Activated CD8-positive, alpha-beta memory T cell treated with anti-CD3 and anti-CD28 coated beads, Interleukin-2, amount 50 U/mL, for 48 hours (primary cell): ENCODE results near the gene LSM14A.

ENCODE experiments used
- DNase-seq: peaks from one replicate; pipeline ENCODE4 v3.0.0-alpha.2; 2020

LSM14A gene

DNA sequence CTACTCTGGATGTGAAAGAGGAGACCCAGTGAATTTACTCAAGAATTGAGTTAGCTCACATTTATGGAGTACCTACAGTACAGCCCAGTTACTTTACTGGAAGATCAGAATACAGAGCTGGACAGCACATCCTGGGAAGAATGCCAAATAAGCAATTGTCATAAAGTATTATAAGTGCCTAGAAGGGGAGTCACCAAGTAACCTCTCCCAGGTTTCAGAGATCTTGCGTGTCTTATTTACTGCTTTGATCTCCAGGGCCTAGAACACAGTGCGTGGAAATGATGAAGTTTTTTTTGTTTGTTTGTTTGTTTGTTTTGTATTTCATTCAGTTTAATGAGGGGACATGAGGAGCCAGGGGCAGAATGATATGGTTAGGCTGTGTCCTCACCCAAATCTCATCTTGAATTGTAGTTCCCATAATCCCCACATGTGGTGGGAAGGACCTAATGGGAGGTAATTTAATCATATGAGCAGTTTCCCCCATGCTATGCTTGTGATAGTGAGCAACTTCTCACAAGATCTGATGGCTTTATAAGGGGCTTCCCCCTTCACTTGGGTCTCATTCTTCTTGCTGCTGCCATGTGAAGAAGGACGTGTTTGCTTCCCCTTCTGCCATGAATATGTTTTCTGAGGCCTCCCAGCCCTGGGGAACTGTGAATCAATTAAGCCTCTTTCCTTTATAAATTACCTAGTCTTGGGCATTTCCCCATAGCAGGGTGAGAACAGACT, 87.2 kb downstream of the LSM14A start:
- no peak for DNase-seq

DNA sequence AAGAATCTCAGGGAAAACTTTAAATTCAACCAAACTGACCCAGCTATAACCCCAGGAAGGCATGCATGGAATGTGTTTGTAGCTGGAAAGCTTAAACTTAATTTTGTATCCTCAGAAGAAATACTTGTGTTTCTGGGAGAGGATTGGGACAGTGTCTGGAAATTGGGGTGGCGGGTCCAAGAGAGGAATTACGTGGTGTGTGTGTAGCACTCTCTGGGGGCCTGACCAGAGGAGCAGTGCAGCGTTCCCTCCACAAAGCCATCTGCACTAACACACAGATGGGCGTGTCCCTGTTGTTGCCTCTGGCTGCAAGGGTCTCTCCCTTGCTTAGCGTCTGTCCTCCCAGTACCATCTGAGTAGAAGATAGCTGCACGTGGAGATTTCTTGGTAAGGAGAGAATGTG, 88.5 kb downstream of the LSM14A start:
- DNase-seq, result no peak

DNA sequence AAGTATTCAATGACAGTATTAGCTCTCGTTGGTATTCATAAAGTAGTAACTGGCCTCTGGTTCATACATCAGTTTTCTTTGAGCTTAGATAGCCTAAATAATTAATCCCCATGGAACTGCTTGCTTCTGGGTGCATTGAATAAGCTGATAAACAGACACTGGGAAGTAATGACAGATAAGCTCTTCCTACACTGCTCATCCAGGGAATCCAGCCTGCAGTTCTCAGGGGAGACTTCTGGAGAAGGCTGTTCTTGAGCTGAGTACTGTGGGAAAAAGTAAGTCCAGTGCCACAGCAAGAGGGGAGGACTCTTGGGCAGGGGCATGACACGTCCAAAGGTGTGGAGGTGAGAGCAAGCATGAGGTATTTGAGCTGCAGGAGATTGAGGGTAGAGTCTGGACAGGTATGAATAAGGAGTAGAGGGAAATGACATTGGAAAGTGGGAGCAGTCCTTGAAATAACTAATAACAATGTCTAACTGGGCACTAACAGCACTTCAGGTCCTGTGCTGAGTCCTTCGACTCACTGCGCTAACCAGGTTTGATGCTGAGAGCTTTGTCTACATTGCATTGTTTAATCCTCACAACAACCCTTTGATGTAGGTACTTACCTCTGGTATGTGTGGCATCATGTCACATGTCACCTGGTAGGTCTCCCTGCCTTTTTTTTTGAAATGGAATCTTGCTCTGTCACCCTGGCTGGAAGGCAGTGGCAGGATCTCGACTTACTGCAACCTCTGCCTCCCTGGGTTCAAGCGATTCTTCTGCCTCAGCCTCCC, 89.2 kb downstream of the LSM14A start:
- no peak for DNase-seq

DNA sequence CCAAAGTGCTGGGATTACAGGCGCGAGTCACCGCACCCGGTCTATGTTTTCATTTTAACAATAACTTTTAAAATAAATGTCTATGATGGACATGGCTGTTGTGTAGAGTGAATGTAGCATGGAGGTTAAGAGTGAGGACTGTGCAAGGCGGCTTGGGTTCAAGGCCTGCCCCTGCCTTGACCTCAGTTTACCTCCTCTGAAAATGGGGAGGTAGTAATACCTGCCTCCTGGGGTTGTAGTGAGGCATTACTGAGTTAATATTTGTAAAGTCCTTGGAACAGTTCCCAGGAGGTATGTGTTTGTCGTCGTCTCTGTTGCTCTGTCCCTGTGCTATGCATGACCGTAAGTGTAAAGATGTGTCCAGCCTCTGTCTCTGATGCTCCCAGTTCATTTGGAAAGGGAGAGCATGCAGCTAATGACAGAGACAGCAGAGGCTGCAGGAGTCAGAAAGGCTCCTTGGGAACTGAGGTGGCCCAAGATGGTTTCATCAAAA, 91.5 kb downstream of the LSM14A start:
- DNase-seq, result no peak

DNA sequence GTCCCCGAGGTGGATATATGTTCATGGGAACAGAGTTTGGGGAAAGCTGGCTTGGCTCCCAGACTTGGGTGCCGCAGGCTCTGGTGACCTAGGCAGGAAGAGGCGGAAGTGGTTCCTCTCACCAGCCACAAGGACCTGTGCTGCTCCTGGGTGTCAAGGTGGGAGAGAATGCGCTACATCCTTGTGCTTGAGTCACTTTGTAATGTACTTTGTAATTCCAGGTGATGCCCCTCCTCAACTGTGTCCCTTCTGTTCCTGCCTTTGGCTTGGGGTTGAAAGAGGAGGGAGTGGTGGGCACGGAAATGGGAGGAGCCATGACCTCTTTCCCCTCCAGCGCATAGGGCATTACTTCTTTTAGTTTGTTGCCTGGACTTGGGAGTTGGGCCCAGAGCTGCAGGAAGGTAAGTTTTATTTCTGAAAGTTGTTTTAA, 92.9 kb downstream of the LSM14A start:
- DNase-seq, result no peak

DNA sequence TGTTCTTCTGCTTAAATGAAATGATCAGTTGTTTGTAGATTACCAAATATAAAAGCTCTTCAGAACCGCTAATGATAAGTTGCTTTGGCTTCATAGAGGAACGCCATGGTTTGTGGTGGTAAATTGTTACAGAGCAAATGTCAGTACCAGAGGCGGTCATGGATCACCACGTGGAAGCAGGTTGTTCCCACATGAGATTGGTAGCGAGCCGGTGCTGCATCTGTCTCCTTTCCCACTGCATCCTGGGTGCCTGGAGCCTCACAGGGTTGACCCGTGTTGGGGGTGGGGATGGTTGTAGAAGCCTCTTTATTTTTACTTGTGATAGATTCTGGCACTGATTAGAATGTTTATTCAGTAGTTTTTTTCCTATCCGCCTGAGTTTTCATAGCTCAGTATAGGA, 96.8 kb downstream of the LSM14A start:
- DNase-seq, result no peak

DNA sequence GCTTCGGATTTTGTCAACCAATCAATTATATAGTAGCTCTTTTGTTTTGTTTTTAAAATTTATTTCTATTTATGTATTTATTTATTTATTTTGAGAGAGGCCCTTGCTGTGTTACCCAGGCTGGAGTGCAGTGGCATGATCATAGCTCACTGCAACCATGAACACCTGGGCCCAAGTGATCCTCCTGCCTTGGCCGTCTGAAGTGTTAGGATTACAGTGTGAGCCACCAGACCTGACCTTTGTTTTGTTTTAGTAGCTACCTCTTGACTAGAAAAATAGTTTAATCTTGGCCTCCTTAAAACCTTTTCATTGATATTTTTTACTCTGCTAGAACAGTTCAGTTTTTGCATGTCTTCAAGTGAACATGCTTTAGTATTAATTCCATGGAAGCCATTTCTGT, 97.2 kb downstream of the LSM14A start:
- DNase-seq, result no peak

DNA sequence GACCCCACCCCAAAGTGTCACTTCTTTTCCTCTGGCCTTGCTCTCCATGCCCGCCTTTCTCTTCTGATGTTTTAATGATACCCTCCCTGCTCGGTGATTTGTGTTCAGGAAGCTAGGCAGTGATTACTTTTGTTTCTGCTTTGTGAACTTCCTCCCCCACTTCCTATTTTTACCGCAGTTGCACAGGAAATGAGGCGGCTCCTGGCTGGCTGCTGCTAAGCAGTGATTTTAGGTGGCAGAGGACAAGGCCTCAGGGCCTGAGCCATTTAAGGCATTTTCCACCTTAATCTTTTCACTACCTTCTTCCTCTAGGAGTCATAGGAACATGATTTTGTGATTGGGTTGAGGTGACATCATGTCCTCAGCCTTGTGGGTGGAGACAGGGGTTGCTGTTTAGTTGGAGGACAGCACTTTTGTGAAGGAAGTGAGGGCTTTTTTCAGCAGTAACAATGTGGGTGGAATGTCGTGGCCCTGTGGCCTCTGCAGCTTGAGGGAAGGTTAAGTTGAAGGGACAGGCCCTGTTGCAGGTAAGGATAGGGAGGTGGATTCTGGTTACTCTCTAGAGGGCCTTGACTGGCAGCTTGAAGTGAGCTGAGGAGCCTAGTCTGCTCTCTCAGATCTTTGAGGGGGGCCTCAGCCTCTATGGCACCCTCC, 97.8 kb downstream of the LSM14A start:
- peak; percentile 67 for DNase-seq

DNA sequence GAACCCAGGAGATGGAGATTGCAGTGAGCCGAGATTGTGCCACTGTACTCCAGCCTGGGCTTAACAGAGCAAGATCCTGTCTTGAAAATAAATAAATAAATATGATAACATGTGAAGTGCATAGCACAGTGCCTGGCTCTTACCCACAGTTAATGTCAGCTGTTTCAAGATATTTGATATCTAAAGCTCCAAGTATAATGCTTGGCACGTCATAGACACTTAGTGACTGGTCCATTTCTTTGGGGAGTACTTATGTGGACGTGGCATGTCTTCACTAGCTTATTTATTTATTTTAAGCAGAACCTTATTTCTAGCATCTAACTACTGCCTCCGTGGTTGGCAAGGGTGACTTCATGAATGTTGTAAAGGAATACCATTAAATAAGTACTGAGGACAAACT, 100.8 kb downstream of the LSM14A start:
- DNase-seq, result no peak

DNA sequence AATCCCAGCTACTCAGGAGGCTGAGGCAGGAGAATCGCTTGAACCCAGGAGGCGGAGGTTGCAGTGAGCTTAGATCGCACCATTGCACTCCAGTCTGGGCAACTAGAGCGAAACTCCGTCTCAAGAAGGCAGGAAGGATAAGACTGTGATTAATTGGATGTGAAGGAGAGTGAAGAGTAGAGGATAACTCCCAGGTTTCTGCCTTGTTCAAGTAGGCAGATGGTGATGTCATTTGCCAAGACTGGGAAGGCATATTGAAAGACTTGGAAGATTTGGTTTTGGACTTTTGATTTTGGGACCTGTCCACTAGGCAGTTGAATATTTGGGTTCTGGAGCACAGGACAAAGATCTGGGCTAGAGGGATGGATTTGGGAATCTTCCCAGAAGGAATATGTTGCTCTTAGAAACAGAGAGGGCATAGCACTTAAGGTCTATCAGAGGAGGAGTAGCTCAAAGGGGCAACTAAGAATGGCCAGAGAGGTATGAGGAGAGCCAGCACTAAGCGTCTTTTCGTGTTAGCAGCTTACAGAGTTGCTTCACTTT, 102.1 kb downstream of the LSM14A start:
- no peak for DNase-seq

DNA sequence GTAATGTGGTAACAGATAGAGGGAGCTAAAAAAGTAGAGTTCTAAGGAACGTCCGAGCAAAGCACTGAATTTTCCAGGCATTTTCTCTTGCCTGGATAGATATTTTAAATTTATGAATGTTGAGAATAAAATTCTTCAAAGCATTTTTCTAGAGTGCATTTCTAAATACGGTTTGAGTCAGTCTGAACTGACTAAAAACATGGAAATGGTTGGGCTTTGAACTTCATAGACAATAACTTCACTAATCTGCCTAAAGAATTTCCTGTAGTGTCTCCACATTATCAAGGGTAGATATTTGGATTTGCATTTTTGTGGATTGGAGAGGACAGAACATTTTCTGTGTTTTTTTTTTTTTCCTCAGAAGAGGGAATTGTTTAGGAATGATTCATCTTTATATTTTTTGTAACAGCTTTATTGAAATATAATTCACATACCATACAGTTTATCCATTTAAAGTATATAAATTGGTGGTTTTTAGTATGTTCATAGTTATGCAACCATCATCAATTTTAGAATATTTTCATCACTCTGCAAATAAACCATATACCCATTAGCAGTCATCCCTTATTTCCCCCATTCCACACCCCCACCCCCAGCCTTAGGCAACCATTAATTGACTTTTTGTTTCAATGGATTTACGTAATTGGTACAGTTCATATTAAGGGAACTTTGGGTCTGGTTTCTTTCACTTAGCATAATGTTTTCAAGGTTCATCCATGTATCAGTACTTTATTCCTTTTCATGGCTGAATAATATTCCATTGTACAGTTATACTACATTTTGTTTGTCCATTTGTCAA, 102.7 kb downstream of the LSM14A start:
- DNase-seq, result no peak

DNA sequence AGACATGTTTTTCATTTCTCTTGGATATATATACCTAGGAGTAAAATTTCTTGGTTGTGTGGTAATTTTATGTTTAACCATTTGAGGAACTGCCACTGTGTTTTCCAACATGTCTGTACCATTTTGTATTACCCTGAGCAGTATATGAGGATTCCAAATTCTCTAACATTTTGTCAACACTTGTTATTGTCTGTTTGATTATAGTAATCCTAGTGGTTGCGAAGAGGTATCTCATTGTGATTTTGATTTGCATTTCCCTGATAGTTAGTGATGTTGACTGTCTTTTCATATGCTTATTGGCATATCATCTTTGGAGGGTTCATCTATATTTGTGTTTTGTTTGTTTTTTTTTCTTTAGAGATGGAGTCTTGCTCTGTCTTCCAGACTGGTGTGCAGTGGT, 103.4 kb downstream of the LSM14A start:
- no peak for DNase-seq

DNA sequence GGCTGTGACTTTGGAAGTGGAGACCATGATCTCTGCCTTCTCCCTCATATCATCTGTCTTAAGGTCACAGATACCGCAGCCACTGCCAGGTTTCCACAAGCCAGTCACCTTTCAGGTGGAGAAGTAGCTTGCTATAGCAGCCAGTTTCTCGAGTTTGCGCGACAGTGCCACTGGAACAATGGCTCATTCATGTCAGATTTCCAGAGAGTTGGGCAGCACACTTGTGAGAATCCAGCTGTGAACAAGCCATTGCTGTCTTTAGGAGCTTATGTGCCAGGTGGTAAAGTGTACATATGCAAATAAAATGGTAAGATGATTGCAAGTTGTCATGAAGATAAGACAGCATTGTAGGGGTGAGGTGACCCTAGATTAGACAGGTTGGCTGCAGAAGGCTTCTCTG, 104.3 kb downstream of the LSM14A start:
- no peak for DNase-seq

DNA sequence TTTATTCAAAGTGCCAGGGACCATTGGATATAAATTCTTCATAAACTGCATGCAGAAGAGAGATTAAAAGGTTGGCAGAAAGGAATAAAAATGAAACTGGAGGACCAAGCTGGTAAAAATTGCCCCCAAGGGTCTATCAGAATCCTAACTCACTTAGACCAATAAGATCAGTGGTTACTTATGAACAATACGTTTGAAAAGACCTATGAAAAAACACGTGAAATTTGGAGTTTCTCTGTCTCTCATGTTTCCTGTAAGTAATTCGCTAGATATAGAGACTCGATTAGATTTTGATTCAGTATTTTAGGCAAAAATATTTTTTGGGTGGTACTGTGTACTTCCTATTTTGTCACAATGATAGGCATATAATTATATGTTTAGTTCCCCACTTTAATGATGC, 104.9 kb downstream of the LSM14A start:
- no peak for DNase-seq

DNA sequence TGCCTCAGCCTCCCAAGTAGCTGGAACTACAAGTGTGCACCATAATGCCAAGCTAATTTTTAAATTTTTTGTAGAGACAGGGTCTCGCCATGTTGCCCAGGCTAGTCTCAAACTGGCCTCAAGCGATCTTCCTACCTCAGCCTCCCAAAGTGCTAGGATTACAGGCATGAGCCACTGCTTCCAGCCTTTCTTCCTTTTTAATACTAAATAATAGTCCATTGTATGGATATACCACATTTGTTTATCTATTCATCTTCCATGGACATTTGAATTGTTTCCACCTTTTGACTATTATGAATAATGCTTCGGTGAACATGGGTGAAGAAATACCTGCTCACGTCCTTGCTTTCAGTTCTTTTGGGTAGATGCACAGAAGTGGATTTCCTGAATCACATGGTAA, 106.5 kb downstream of the LSM14A start:
- DNase-seq, result no peak
